Testis (tissue), 3 donors: ENCODE data around the gene SH3BGRL2. TPM values are rescaled to one million over a fixed set of nuclear protein-coding genes. Genes with fewer than 3 reads are reported as not detected.
A peak's percentile ranks its signal among the peaks of the same experiment; 100 is the strongest.

ENCODE experiments used
- DNase-seq: peaks from one replicate; pipeline ENCODE4 v3.0.0-alpha.2; 2019
- H3K27ac ChIP-seq, 2 donors: fragments of 200-600 bp; sonication (generic); one replicate each; pipeline ENCODE4 v1.5.1; 2019
- H3K27me3 ChIP-seq: fragments of 200-600 bp; sonication (generic); one replicate; pipeline ENCODE4 v1.5.1; 2019
- H3K36me3 ChIP-seq: fragments of 200-600 bp; sonication (generic); one replicate; pipeline ENCODE4 v1.5.1; 2017; ENCODE audit warnings: low read depth; ENCODE audit errors: missing control alignments
- H3K4me1 ChIP-seq: fragments of 200-600 bp; sonication (generic); one replicate; pipeline ENCODE4 v1.5.1; 2019
- H3K4me3 ChIP-seq, 2 donors: fragments of 200-600 bp; sonication (generic); one replicate each; pipeline ENCODE4 v1.5.1; 2017 to 2019
- H3K9me3 ChIP-seq: fragments of 200-600 bp; sonication (generic); one replicate; pipeline ENCODE4 v1.5.1; 2017
- POLR2A ChIP-seq: fragments of 450-650 bp; IDR thresholded peaks from one replicate; pipeline ENCODE4 v1.6.1; 2017; ENCODE audit warnings: antibody characterized with exemption, mild to moderate bottlenecking, moderate library complexity
- WGBS, 2 donors: methylation state at CpG; one replicate each; pipeline ENCODE4 v1.1.5; 2018; 5-methylcytosine and 5-hydroxymethylcytosine counted together
- intact Hi-C: fragments of 100-400 bp; cut with DNase I; formaldehyde crosslinking; loops from one replicate; pipeline ENCODE4 v1.15.1; 2023; ENCODE audit warnings: low total_unique reads
- polyA plus RNA-seq: library from polyadenylated mRNA; stranded (reverse); fragments of 350-450 nt; fragmentation: Illumina TruSeq; extraction: RNeasy Lipid Tissue Mini Kit (QIAGEN cat#74804); gene quantifications from one replicate; pipeline ENCODE4 v1.2.3, GENCODE V29; 2014; ENCODE audit warnings: low read depth, low replicate concordance; ENCODE audit not compliant: insufficient read depth
- total RNA-seq, 2 donors: library from RNA; depleted of rRNA; stranded (reverse); fragments of >200 nt; gene quantifications; one replicate each; pipeline ENCODE4 v1.2.3, GENCODE V29; 2016
- TF ChIP-seq, protein P1 (sequence below), 3 experiments: fragments of 450-650 bp in 2 of 3; fragments of 200-600 bp in 1 of 3; sonication (generic) in 1 of 3; IDR thresholded peaks; one replicate each; pipeline ENCODE4 v1.5.1; 2016 to 2019; ENCODE audit warnings: antibody characterized with exemption in 3 of 3, mild to moderate bottlenecking in 2 of 3, moderate library complexity in 1 of 3

Gene SH3BGRL2
- total and polyA plus RNA-seq, 3 donors from 2014 or later = 5.5 to 9.8 (median 6.3) TPM

DNA sequence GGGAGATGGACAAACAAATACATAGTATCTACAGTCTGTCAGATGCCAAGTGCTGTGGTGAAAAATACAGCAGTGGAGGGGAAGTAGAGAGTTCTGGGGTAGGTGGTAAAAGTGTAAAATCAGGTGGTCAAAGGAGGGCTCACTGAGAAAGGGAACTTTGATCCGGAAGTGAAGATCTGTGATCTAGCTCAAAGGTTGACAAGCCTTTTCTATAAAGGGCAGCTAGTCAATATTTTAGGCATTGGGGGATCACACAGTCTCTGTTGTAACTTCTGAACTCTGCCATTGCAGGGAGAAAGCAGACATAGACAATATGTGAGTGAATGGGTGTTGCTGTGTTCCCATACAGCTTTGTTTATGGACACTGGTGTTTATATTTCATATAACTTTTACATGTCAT is 38.6 kb downstream of the SH3BGRL2 start:
- DNase-seq = no peak
- WGBS, 2 donors = 89 to 96% methylated on average over 1 of the region's 1 CpG
- intact Hi-C loops = no loop called here
- Histone ChIP-seq H3K27me3 (no peaks in the 10 kb centered on the region), H3K9me3 (no peaks in the 10 kb centered on the region), H3K36me3 (no peaks in the 10 kb centered on the region), H3K4me3 (no peak overlapping the region), H3K4me1 (no peaks in the 10 kb centered on the region), H3K27ac (no peak overlapping the region)
- no peak for TF ChIP-seq POLR2A

GRCh38 chr6:79670789-79671188 is 39.7 kb downstream of the SH3BGRL2 start:
- Histone ChIP-seq H3K4me3 (no peak overlapping the region), H3K27me3 (no peaks in the 10 kb centered on the region), H3K27ac (no peak overlapping the region), H3K9me3 (no peaks in the 10 kb centered on the region), H3K36me3 (no peaks in the 10 kb centered on the region), H3K4me1 (no peaks in the 10 kb centered on the region)
- 93 to 94% methylated on average over 2 of the region's 2 CpGs for WGBS, 2 donors
- intact Hi-C loops = no loop called here
- TF ChIP-seq, protein P1, sequence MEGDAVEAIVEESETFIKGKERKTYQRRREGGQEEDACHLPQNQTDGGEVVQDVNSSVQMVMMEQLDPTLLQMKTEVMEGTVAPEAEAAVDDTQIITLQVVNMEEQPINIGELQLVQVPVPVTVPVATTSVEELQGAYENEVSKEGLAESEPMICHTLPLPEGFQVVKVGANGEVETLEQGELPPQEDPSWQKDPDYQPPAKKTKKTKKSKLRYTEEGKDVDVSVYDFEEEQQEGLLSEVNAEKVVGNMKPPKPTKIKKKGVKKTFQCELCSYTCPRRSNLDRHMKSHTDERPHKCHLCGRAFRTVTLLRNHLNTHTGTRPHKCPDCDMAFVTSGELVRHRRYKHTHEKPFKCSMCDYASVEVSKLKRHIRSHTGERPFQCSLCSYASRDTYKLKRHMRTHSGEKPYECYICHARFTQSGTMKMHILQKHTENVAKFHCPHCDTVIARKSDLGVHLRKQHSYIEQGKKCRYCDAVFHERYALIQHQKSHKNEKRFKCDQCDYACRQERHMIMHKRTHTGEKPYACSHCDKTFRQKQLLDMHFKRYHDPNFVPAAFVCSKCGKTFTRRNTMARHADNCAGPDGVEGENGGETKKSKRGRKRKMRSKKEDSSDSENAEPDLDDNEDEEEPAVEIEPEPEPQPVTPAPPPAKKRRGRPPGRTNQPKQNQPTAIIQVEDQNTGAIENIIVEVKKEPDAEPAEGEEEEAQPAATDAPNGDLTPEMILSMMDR (IDR thresholded peaks at IDR 0.05) = no peak
- no peak for TF ChIP-seq POLR2A
- no peak for DNase-seq

DNA sequence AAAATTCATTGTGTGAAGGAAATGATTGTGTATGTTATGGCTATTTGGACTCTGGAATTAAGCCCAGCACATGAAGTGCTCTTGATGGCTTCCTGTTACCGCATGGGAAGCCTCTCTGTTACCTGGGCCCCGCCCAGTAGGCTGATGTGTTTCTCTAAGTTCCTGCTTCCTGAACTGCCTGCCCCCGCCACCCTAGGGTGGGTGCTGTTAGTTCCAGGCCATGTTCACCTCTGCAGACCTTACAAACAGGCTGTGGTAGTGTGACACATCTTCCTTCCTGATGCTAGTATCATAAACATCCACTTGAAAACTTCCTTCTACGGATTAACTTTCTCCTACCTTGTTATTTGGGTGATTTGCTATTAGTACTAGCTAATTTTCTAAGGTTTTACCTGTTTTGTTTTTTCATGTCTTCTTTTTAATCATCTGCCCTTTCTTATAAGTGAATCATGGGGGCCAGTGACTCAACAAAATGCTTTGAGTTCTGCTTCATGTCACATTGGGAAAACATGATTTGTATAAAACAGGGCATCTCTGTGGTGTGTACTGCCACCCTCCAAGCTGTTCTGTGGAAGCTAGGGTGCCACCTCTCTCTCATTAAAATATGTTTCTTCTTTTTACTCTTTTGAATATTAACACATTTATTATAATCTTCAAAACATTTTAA is 40.6 kb downstream of the SH3BGRL2 start:
- no peak overlapping the region for H3K27ac ChIP-seq
- H3K4me1 ChIP-seq = no peaks in the 10 kb centered on the region
- TF ChIP-seq, protein P1 (IDR thresholded peaks at IDR 0.05) = no peak
- TF ChIP-seq POLR2A = no peak
- H3K9me3 ChIP-seq = no peaks in the 10 kb centered on the region
- H3K36me3 ChIP-seq = no peaks in the 10 kb centered on the region
- 83 to 87% methylated on average over 4 of the region's 4 CpGs for WGBS, 2 donors
- H3K4me3 ChIP-seq = no peak overlapping the region
- intact Hi-C loops = no loop called here
- H3K27me3 ChIP-seq = no peaks in the 10 kb centered on the region
- no peak for DNase-seq

DNA sequence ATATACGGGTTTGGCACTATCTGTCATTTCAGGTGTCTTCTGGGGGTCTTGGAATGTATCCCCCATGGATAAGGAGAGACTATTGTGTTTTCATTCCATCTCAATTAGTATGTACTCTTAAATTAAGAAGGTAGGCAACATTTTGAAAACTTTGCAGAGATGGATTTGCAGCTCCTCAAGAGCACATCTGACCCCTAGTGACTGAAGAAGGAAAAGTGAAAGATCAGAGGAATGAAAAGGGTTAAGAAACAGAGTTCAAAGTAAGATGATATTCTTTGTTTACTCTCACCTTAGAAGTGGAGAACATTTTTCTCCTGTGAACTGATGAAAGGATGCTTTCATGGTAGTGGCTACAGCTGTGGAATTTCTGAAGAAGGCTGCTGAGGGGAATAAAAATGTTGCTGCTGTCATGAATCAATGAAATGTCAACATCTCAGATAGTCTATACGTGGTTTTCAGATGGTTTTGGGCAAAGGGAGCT is 41.5 kb downstream of the SH3BGRL2 start:
- Histone ChIP-seq H3K4me1 (no peaks in the 10 kb centered on the region), H3K4me3 (no peak overlapping the region), H3K27ac (no peak overlapping the region), H3K9me3 (no peaks in the 10 kb centered on the region), H3K27me3 (no peaks in the 10 kb centered on the region), H3K36me3 (no peaks in the 10 kb centered on the region)
- no peak for DNase-seq
- intact Hi-C loops = no loop called here
- no peak for TF ChIP-seq POLR2A
- TF ChIP-seq, protein P1 (IDR thresholded peaks at IDR 0.05) = peak in 2 of 3 experiments; percentile 15 to 21
- 52% methylated on average over 2 of the region's 2 CpGs for WGBS, 2 donors

GRCh38 chr6:79673947-79674346 is 42.8 kb downstream of the SH3BGRL2 start:
- Histone ChIP-seq H3K4me3 (no peak overlapping the region), H3K27me3 (no peaks in the 10 kb centered on the region), H3K27ac (no peak overlapping the region), H3K36me3 (no peaks in the 10 kb centered on the region), H3K9me3 (no peaks in the 10 kb centered on the region), H3K4me1 (no peaks in the 10 kb centered on the region)
- 81 to 96% methylated on average over 3 of the region's 3 CpGs for WGBS, 2 donors
- DNase-seq = no peak
- no peak for TF ChIP-seq POLR2A
- TF ChIP-seq, protein P1 (IDR thresholded peaks at IDR 0.05) = no peak
- intact Hi-C loops = no loop called here
